GM12865 (cell line): ENCODE results near the gene PLCB1.
A peak's percentile ranks its signal among the peaks of the same experiment; 100 is the strongest.

Experiments used
- DNase-seq: peaks from one replicate; pipeline ENCODE4 v3.0.0; 2010; ENCODE audit warnings: low read depth
- H3K4me3 ChIP-seq: 2 replicates; pipeline ENCODE4 v1.5.1; 2011; ENCODE audit warnings: mild to moderate bottlenecking, low read depth, low read length, control low read depth
- TF ChIP-seq, protein P1 (sequence below): IDR thresholded peaks from 2 replicates; pipeline ENCODE4 v1.5.1; 2011; ENCODE audit warnings: low read length, control low read depth, low read depth, inconsistent platforms; ENCODE audit not compliant: insufficient read depth; ENCODE audit errors: missing control alignments

PLCB1 gene

DNA sequence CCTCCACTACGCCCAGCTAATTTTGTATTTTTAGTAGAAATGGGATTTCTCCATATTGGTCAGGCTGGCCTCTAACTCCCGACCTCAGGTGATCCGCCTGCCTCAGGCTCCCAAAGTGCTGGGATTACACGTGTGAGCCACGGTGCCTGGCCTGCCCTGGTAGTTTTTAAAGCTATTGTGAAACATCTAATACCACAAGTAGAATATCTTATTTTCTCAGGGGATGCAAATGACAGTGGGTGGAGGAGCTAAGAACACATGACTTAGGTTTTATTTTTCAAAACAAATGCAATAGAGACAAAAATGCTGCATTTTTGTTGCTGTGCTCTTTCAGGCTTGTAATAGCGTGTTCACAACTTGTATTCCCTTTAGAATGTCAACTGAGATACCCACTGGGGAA lies 671.9 kb downstream of the PLCB1 start:
- no peak overlapping the region for H3K4me3 ChIP-seq
- TF ChIP-seq, protein P1, sequence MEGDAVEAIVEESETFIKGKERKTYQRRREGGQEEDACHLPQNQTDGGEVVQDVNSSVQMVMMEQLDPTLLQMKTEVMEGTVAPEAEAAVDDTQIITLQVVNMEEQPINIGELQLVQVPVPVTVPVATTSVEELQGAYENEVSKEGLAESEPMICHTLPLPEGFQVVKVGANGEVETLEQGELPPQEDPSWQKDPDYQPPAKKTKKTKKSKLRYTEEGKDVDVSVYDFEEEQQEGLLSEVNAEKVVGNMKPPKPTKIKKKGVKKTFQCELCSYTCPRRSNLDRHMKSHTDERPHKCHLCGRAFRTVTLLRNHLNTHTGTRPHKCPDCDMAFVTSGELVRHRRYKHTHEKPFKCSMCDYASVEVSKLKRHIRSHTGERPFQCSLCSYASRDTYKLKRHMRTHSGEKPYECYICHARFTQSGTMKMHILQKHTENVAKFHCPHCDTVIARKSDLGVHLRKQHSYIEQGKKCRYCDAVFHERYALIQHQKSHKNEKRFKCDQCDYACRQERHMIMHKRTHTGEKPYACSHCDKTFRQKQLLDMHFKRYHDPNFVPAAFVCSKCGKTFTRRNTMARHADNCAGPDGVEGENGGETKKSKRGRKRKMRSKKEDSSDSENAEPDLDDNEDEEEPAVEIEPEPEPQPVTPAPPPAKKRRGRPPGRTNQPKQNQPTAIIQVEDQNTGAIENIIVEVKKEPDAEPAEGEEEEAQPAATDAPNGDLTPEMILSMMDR: no peak
- DNase-seq: no peak

- DNase-seq: peak; percentile 19
Observed at GRCh38 chr20:8805737-8806442, 673.8 kb downstream of the PLCB1 start.

GRCh38 chr20:8807480-8808201 lies 675.6 kb downstream of the PLCB1 start:
- TF ChIP-seq, protein P1: no peak
- no peak overlapping the region for H3K4me3 ChIP-seq
- no peak for DNase-seq

More at GRCh38 chr20:8805737-8806442, 673.8 kb downstream of the PLCB1 start:
- no peak overlapping the region for H3K4me3 ChIP-seq
- TF ChIP-seq, protein P1: no peak

DNA sequence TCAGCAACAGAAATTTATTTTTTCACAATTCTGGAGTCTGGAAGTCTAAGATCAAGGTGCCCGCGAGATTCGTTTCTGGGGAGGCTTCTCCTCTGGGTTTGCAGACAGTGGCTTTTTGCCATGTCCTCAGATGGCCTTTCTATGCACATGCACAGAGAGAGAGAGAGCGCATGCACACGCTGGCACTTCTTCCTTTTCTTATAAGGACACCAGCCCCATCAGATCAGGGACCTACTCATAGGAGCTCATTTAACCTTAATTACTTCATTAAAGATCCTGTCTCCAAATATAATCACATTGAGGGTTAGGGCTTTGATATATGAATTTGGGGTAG lies 676.1 kb downstream of the PLCB1 start:
- TF ChIP-seq, protein P1: no peak
- no peak overlapping the region for H3K4me3 ChIP-seq
- no peak for DNase-seq

DNA sequence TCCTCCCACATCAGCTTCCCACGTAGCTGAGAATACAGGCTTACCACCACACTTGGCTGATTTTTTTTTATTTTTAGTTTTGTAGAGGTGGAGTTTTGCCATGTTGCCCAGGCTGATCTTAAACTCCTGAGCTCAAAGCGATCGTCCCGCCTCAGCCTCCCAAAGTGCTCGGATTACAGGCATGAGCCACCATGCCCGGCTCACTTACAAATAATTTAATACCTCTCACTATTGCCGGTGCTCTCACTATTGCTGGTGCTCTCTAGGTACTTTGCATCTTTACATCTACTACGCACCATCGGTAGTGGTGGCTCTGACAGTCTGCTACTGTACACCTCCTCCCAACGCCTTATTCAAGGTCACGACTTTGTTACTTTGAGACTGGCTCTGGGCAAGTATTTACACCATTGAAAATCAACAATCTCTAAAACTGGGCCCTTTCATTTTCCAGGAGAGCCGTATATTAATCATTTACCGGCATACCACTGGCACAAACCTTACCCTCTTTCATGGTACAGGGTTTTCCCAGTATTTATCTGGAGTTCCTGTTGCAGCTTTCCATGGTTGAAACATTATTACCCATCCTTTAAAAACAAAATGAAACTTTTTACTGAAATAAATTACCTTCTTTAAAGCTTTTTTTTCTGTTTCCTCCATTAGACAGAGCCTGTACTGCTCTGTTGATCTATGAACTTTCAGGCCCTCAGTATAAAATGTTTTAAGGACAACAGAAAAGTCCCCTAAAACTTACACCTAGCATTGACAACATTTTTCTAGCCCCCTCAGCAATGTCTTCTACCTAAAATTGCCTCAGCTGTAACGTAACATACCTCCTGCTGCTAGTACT lies 677.3 kb downstream of the PLCB1 start:
- TF ChIP-seq, protein P1: no peak
- DNase-seq: no peak
- no peak overlapping the region for H3K4me3 ChIP-seq

GRCh38 chr20:8811801-8812594 lies 679.9 kb downstream of the PLCB1 start:
- no peak for DNase-seq
- no peak overlapping the region for H3K4me3 ChIP-seq
- TF ChIP-seq, protein P1: no peak
